Activated CD8-positive, alpha-beta memory T cell treated with anti-CD3 and anti-CD28 coated beads, Interleukin-2, amount 50 U/mL, for 24 hours (primary cell): Measurements from ENCODE around the gene ZC3H15.
"Not testable (repeated sequence)": the region's sequence is repeated elsewhere in the genome, so short reads cannot be mapped to it uniquely, and the experiment has no call there.

Experiments
- DNase-seq: peaks from one replicate; pipeline ENCODE4 v3.0.0-alpha.2; 2020; ENCODE audit errors: extremely low read depth

The ZC3H15 gene

GRCh38 chr2:186485871-186486650 lies at the start of gene ZC3H15:
ZC3H15 (plus strand) TSS chr2:186486260; CDS start chr2:186486383, 123 bp downstream.
- DNase-seq: peak; percentile 92

GRCh38 chr2:186437719-186438118 lies 48.3 kb upstream of the ZC3H15 start:
- DNase-seq: no peak

GRCh38 chr2:186439673-186440095 lies 46.4 kb upstream of the ZC3H15 start:
- not testable (repeated sequence) for DNase-seq

- DNase-seq: no peak
Measured at GRCh38 chr2:186440506-186440905, 45.6 kb upstream of the ZC3H15 start.

- no peak for DNase-seq
Measured at GRCh38 chr2:186442885-186443284, 43.2 kb upstream of the ZC3H15 start.

- no peak for DNase-seq
Measured at GRCh38 chr2:186443851-186444250, 42.2 kb upstream of the ZC3H15 start.

GRCh38 chr2:186445506-186445905 lies 40.6 kb upstream of the ZC3H15 start:
- DNase-seq: no peak

GRCh38 chr2:186455613-186456012 lies 30.4 kb upstream of the ZC3H15 start:
- no peak for DNase-seq

- DNase-seq: no peak
Measured at GRCh38 chr2:186456941-186457340, 29.1 kb upstream of the ZC3H15 start.

- DNase-seq: no peak
Measured at GRCh38 chr2:186457908-186458307, 28.2 kb upstream of the ZC3H15 start.

- no peak for DNase-seq
Measured at GRCh38 chr2:186459009-186459408, 27.1 kb upstream of the ZC3H15 start.

- no peak for DNase-seq
Measured at GRCh38 chr2:186460465-186460864, 25.6 kb upstream of the ZC3H15 start.

GRCh38 chr2:186466743-186467142 lies 19.3 kb upstream of the ZC3H15 start:
- no peak for DNase-seq

GRCh38 chr2:186467421-186467820 lies 18.6 kb upstream of the ZC3H15 start:
- DNase-seq: no peak

- not testable (repeated sequence) for DNase-seq
Measured at GRCh38 chr2:186472722-186473493, 13.2 kb upstream of the ZC3H15 start.

GRCh38 chr2:186474239-186474638 lies 11.8 kb upstream of the ZC3H15 start:
- DNase-seq: not testable (repeated sequence)

GRCh38 chr2:186477790-186478189 lies 8.3 kb upstream of the ZC3H15 start:
- DNase-seq: no peak

GRCh38 chr2:186480991-186481390 lies 5.1 kb upstream of the ZC3H15 start:
- no peak for DNase-seq

- no peak for DNase-seq
Measured at GRCh38 chr2:186484062-186484735, 1.9 kb upstream of the ZC3H15 start.

GRCh38 chr2:186485576-186485870 lies 537 bp upstream of the ZC3H15 start:
- DNase-seq: no peak

- no peak for DNase-seq
Measured at GRCh38 chr2:186486651-186487647, 889 bp downstream of the ZC3H15 start.
